ENCODE results near the gene FAM241A.

DNA sequence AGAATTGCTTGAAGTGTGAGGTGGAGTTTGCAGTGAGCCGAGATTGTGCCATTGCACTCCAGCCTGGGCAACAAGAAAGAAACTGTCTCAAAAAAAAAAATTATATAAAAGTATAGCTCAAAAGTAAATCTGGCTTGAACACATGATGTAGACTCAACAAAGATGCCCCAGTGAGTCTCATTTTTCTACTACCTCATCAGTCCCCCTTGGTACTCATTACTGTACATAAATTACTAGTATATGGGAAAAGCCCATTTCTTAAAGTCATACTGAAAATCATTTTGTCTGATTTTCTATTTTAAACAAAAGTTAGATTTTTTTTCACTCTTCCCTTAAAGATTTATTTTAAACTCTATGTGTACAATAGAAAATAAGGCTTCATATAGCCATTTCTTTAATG, 39.2 kb downstream of the FAM241A start:
- TF ChIP-seq FOXK2 (IDR thresholded peaks at IDR 0.05) (no peak), FOXM1 (IDR thresholded peaks at IDR 0.05; ENCODE audit: borderline replicate concordance) (no peak), L3MBTL2 (conservative IDR thresholded peaks at IDR 0.05) (no peak), TARDBP (IDR thresholded peaks at IDR 0.05) (no peak), SUZ12 (IDR thresholded peaks at IDR 0.05) (no peak)
